Stimulated activated effector memory CD8-positive, alpha-beta T cell treated with anti-CD3 and anti-CD28 coated beads, Interleukin-12 subunit alpha, Interleukin-12 subunit beta, amount 100 ng/mL, for 72 hours (primary cell): ENCODE measurements around the gene NXPH3.

Source experiments
- ATAC-seq: fragments of 150-1000 bp; cut with Tn5 transposase; 2 replicates; pipeline ENCODE4 v1.10.0; 2021
- DNase-seq, 2 donors: peaks; one replicate each; pipeline ENCODE4 v3.0.0; 2021 to 2022; ENCODE audit warnings: low spot score in 2 of 2
- H3K27ac Mint-ChIP-seq: one replicate; pipeline ENCODE4 v1.8.0; 2022; ENCODE audit warnings: mild to moderate bottlenecking, mixed read lengths
- H3K36me3 Mint-ChIP-seq: one replicate; pipeline ENCODE4 v1.8.0; 2022; ENCODE audit warnings: mild to moderate bottlenecking, mixed read lengths
- H3K4me1 Mint-ChIP-seq: one replicate; pipeline ENCODE4 v1.8.0; 2022; ENCODE audit warnings: mixed read lengths
- H3K4me3 Mint-ChIP-seq: one replicate; pipeline ENCODE4 v1.8.0; 2022; ENCODE audit warnings: mild to moderate bottlenecking, mixed read lengths
- H3K9me3 Mint-ChIP-seq: one replicate; pipeline ENCODE4 v1.8.0; 2022; ENCODE audit warnings: mixed read lengths

Gene NXPH3

DNA sequence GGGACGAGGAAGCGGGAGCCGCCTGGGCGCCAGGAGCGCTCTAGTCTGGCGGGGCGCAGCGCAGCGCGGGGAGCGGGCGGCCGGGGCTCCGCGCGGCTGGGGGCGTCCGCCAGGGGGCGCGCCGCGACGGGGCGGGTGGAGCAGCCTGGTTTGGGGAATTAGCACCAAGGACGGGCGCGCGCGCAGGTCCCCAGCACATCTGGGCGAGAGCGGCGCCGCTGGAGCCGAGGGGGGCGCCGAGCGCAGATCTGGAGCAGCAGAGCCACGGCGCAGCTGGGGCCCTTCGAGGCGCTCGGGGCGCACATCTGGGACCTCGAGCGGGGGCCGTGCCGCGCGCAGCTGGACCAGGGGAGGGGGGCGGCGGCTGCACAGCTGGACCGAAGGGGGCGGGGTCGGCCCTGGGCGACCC lies at the start of gene NXPH3:
TSS of gene NXPH3 (plus strand) at position 193 of the 409 bp plus-strand sequence. CDS start 349 bp downstream, outside the sequence.
- ATAC-seq, result peak; percentile 81
- DNase-seq, result peak; percentile 73 to 82
- H3K27ac Mint-ChIP-seq, result no peak within 1 kb of the TSS
- no peaks in the 10 kb centered on the region for H3K36me3 Mint-ChIP-seq
- no peaks in the 10 kb centered on the region for H3K9me3 Mint-ChIP-seq
- H3K4me3 Mint-ChIP-seq, result peak within 1 kb of the TSS; percentile 65
- H3K4me1 Mint-ChIP-seq, result peaks cover 22% of the 10 kb centered on the region

DNA sequence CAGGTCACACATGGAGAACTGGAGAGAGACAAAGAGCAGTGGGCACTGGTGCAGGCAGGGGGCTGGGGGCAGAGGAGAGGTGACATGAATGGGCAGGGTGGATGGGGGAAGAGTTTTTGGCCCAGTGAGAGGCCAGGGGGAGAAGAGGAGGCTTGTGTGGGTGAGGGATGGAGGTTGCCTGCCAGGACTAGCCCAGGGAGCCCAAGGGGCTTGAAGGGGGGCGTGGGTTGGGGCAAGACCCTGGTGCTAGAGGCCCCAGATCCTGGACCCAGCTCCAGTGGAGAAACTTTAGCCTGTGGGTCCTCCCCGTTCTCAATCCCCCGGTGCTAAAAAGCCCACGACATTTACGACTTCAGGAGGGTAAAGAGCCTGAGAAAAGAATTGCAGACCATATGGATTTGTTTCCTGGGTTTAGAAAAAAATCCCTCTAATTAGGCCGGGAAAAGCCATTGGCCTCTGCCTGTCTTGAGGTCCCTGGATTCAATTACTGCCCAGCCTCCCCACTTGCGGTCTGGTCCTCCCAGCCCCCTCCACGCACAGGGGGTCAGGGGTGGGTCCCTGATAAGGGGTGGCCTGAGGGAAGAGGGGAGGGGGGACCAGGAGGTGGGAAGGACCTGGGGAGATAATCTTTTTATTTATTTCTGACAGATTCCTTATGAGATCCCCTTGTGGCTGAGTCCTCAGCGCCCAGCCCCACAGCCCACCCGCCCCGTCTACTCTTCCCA lies 47.6 kb upstream of the NXPH3 start:
- Mint-ChIP-seq H3K9me3 (no peaks in the 10 kb centered on the region), H3K4me1 (peaks cover 6% of the 10 kb centered on the region), H3K27ac (no peak overlapping the region), H3K4me3 (no peak overlapping the region), H3K36me3 (no peaks in the 10 kb centered on the region)
- DNase-seq (no peak), ATAC-seq (no peak)

DNA sequence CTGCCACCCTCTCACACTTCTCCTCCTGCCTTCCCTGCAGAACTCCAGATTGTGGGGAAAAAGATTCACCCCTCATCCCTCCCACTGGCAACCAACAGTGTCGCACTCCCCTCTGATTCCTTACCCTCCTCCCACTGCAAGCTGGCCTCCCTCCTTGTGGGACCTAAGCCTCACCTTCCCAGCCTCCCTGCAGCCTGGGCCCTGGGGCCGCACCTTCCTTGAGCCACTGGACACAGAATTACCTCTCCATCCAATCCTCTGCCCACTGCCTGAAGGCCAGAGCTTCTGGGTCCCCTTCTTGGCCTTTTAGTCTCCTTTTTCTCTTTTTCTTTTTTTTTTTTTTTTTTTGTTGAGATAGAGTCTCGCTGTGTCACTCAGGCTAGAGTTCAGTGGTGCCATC lies 46.7 kb upstream of the NXPH3 start:
- no peaks in the 10 kb centered on the region for H3K9me3 Mint-ChIP-seq
- H3K27ac Mint-ChIP-seq, result no peak overlapping the region
- ATAC-seq (no peak), DNase-seq (no peak)
- no peak overlapping the region for H3K4me3 Mint-ChIP-seq
- H3K4me1 Mint-ChIP-seq, result no peaks in the 10 kb centered on the region
- no peaks in the 10 kb centered on the region for H3K36me3 Mint-ChIP-seq

DNA sequence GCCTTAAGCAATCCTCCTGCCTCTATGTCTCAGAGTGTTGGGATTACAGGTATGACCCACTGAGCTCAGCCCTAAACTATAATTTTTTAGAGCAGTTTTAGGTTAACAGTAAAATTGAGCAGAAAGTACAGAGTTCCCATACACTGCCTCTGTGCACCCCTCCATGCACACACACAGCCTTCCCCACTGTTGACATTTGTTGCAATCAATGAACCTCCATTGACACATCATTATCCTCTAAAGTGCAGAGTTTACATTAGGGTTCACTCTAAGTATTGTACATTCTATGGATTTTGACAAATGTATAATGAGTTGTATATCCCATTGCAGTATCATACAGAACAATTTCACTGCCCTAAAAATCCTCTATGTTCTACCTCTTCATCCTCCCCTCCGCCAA lies 45.6 kb upstream of the NXPH3 start:
- H3K36me3 Mint-ChIP-seq, result no peaks in the 10 kb centered on the region
- no peak for ATAC-seq

DNA sequence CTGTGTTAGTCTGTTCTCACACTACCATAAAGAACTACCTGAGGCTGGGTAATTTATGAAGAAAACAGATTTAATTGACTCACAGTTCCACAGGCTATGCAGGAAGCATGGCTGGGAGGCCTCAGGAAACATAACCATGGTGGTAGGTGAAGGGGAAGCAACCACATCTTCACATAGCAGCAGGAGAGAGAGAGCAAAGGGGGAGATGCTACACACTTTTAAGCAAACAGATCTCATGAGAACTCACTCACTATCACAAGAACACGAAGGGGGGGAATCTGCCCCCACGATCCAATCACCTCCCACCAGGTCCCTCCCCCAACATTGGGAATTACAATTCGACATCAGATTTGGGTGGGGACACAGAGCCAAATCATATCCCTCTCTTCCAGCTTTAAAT lies 31.8 kb upstream of the NXPH3 start:
- Mint-ChIP-seq H3K4me1 (no peaks in the 10 kb centered on the region), H3K27ac (no peak overlapping the region), H3K4me3 (no peak overlapping the region), H3K36me3 (no peaks in the 10 kb centered on the region), H3K9me3 (no peaks in the 10 kb centered on the region)
- DNase-seq (no peak), ATAC-seq (no peak)

More for the DNA sequence above, 45.6 kb upstream of the NXPH3 start:
- H3K4me3 Mint-ChIP-seq, result no peak overlapping the region
- no peaks in the 10 kb centered on the region for H3K9me3 Mint-ChIP-seq
- DNase-seq, result no peak
- H3K4me1 Mint-ChIP-seq, result no peaks in the 10 kb centered on the region
- no peak overlapping the region for H3K27ac Mint-ChIP-seq

DNA sequence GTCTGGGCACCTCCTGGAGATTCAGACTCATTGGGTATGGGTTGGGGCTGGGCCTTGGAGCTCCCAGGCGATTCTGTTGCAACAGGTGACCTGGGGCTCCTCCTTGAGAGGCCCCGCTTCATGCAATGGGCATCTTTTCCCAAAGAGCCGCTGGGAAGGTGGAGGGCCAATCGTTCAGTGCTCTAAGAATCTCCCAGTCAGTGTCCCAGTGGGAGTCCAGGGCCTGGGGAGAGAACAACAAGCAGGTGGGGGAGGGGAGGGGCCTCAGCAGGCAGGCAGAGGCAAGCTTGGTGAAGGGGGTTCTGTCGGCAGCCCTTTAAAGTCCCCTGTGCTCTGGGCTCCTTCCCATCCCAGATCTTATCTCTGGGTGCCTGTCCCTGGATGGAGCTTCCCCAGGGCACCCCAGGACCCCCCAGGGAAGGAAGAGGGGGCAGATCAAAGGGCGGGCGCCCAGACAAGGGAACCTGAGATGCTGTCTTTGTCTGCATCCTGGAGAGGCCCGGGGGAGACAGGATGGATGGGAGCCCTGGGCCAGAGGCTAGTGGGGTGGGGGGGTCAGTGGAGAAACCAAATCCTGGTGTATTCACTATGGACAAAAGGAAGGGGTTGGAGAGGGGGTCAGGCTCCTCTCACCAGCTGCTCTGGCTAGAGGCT lies 30.5 kb upstream of the NXPH3 start:
- Mint-ChIP-seq H3K36me3 (no peaks in the 10 kb centered on the region), H3K4me3 (no peak overlapping the region), H3K27ac (no peak overlapping the region), H3K4me1 (no peaks in the 10 kb centered on the region), H3K9me3 (no peaks in the 10 kb centered on the region)
- ATAC-seq (no peak), DNase-seq (no peak)

DNA sequence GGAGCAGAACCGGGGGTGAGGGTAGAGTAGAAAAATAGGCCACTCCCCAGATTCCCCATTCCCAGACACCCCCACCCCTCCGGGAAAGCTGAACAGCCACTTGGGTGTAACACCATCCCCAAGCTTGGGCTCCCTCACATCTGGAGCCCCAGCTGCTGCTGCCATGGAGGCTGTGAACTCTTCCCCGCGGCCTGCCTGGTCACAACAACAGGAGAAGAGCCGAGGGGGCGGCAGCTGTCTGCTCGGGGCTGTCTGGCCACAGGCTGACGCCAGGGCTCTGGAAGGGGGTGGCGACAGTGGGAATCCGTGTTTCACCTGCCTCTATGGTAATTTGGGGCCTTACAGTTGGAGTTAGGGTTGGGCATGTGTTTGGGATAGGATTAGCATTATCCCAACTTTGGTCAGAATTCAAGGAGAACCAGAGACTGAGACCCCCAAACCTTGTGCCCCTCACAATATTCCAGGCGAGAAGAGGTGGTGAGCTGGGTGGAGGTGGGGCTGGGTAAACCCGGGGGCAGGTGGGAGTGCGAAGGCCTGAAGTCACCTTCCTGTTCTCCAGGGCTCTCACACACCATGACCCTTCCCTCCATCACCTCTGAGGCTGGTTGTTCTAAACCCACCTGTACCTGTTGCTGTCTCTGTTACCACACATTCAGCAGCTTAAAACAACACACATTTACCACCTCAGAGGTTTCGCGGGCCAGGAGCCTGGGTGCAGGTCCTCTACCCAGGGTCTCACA lies 29.7 kb upstream of the NXPH3 start:
- H3K36me3 Mint-ChIP-seq, result no peaks in the 10 kb centered on the region
- DNase-seq (no peak), ATAC-seq (no peak)
- no peak overlapping the region for H3K27ac Mint-ChIP-seq
- H3K9me3 Mint-ChIP-seq, result no peaks in the 10 kb centered on the region
- no peaks in the 10 kb centered on the region for H3K4me1 Mint-ChIP-seq
- no peak overlapping the region for H3K4me3 Mint-ChIP-seq

DNA sequence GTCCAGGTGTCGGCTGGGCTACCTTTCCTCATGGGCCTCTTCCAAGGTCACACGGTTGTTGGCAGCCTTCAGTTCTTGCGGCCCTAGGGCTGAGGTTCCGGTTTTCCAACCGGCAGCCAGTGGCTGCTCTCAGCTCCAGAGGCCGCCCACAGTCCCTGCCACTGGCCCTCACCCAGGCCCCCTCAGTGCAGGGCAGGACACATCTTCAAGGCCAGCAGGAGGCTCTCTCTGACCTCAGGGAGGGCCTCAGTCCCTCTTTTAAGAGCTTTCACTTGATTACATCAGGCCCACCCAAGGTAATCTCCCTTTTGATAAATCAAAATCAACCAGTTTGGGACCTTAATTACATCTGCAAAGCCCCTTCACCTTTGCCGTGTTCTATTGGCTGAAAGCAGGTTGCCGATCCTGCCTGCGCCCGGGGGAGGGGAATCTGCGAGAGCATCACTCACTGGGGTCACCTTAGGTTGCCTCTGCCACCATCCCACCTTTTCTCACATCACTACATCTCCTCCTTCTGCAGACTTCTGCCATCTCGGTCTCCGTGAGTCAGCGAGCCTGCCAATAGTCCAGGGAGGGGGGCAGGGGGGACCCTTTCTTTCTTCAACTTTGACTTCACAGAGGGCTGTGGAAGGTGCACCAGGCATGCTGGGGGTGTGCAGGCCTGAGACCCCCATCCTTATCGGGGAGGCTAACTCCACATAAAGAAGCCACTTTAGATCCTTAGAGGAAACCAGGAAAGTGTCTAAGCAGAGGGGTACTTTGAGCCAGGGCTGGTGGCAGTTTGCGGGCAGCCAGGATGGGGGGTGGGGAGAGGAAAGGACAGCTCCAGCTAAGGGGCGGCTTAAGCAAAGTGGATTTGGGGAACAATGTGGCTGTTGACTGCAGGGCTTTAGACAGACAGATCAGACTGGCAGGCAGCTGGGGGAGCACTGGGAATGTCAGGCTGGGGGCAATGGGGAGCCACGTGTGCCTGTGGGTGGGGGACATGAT lies 28.8 kb upstream of the NXPH3 start:
- no peak overlapping the region for H3K4me3 Mint-ChIP-seq
- no peak for DNase-seq
- H3K4me1 Mint-ChIP-seq, result no peaks in the 10 kb centered on the region
- peak overlapping the region; percentile 78 for H3K27ac Mint-ChIP-seq
- no peaks in the 10 kb centered on the region for H3K9me3 Mint-ChIP-seq
- no peak for ATAC-seq
- no peaks in the 10 kb centered on the region for H3K36me3 Mint-ChIP-seq

DNA sequence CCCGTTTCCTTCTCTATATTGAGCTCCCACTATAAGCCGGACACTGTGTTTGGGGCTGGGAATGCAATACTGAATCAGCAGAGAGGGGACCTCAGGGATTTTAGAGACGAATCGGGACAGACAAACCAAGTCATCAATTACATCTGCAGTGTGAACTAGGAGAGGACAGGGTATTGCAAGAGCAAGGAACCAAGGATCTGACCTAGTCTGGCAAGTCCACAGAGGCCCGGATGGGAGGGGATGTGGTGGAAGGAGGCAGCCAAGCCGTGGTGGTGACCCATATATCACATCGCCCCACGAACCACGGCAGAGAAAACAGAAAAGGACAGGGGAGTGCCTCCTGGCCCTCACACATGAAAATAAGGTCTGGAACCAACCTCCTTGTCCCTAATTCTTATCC lies 28.1 kb upstream of the NXPH3 start:
- H3K4me1 Mint-ChIP-seq, result no peaks in the 10 kb centered on the region
- H3K9me3 Mint-ChIP-seq, result no peaks in the 10 kb centered on the region
- DNase-seq, result no peak
- H3K27ac Mint-ChIP-seq, result peak overlapping the region; percentile 78
- no peak for ATAC-seq
- H3K36me3 Mint-ChIP-seq, result no peaks in the 10 kb centered on the region
- H3K4me3 Mint-ChIP-seq, result no peak overlapping the region

DNA sequence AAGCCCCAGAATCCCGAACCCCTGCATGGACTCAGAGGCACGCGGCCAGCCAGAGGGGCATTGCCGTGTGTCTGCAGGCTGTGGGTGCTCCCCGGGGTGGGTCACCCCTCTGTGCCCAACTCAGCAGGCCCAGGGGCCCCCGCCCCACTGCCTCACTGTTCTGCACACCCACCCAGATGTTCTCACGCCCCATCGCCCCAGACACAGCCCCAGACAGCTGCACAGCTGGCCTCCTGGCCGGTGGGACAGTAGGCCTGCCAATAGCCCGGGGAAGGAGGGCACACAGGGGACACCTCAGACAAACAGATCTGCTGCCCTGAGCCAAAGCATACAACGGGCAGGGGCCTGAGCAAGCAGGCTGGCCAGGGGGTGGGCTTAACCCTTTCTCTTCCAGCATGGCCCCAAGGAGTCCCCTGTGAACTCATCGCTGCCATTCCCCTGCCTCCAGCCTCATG lies 27.6 kb upstream of the NXPH3 start:
- no peak overlapping the region for H3K27ac Mint-ChIP-seq
- no peak for DNase-seq
- no peak for ATAC-seq
- H3K36me3 Mint-ChIP-seq, result no peaks in the 10 kb centered on the region
- no peaks in the 10 kb centered on the region for H3K9me3 Mint-ChIP-seq
- H3K4me1 Mint-ChIP-seq, result no peaks in the 10 kb centered on the region
- no peak overlapping the region for H3K4me3 Mint-ChIP-seq

DNA sequence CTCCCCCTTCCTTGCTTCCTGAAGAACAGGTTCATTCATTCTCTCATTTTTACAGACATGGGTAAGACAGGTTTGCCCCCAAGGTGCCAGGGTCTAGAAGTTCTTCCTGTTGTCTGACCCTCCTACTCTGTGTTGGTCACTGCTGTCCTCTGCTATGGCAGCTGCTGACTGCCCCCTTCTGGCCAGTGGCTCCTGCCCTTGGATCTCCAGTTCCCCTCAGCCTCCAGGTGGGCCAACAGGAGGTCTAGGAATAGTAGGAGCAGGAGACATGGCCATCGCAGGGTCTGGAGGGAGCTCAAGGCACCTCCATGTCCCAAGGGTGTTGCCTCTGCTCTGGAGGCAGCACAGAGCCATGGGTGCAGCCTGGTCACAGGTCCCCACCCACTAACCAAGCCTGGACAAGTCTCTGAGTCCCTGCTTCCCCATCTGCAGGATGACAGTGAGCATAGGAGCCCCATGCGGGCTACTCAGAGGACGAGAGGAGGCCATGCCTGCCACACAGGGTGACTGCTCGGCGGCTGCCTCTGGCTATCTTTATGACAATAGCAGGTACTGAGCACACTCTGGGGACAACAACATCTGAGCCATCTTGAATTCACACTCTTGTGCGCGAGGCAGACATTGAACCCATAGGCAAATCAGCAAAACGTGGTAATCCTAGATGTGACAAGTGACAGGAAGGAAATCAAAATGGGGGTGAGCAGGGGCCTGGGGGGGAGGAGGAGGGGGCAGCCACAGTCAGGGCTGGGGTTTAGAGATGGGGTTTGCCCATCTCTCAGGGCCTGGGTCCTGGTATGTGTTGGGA lies 27.0 kb upstream of the NXPH3 start:
- ATAC-seq, result peak; percentile 19
- DNase-seq, result no peak
- no peaks in the 10 kb centered on the region for H3K4me1 Mint-ChIP-seq
- no peak overlapping the region for H3K4me3 Mint-ChIP-seq
- H3K27ac Mint-ChIP-seq, result peak overlapping the region; percentile 83
- H3K36me3 Mint-ChIP-seq, result no peaks in the 10 kb centered on the region
- H3K9me3 Mint-ChIP-seq, result no peaks in the 10 kb centered on the region

DNA sequence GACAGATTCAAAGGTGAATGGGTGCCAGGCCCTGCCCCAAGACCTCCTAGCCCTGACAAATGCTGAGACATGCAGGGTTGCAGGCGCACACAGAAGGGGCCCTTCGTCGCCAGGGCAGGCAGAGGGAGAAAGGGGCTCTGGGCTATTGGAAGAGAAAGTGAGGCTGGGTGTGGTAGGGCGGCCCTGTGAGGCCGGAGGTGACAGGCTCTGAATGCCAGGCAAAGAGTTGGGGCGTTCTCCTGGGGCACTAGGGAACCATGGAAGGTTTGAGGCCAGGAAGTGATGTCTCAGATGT lies 26.4 kb upstream of the NXPH3 start:
- no peaks in the 10 kb centered on the region for H3K9me3 Mint-ChIP-seq
- ATAC-seq (no peak), DNase-seq (no peak)
- H3K27ac Mint-ChIP-seq, result peak overlapping the region; percentile 83
- no peaks in the 10 kb centered on the region for H3K36me3 Mint-ChIP-seq
- H3K4me1 Mint-ChIP-seq, result no peaks in the 10 kb centered on the region
- no peak overlapping the region for H3K4me3 Mint-ChIP-seq

DNA sequence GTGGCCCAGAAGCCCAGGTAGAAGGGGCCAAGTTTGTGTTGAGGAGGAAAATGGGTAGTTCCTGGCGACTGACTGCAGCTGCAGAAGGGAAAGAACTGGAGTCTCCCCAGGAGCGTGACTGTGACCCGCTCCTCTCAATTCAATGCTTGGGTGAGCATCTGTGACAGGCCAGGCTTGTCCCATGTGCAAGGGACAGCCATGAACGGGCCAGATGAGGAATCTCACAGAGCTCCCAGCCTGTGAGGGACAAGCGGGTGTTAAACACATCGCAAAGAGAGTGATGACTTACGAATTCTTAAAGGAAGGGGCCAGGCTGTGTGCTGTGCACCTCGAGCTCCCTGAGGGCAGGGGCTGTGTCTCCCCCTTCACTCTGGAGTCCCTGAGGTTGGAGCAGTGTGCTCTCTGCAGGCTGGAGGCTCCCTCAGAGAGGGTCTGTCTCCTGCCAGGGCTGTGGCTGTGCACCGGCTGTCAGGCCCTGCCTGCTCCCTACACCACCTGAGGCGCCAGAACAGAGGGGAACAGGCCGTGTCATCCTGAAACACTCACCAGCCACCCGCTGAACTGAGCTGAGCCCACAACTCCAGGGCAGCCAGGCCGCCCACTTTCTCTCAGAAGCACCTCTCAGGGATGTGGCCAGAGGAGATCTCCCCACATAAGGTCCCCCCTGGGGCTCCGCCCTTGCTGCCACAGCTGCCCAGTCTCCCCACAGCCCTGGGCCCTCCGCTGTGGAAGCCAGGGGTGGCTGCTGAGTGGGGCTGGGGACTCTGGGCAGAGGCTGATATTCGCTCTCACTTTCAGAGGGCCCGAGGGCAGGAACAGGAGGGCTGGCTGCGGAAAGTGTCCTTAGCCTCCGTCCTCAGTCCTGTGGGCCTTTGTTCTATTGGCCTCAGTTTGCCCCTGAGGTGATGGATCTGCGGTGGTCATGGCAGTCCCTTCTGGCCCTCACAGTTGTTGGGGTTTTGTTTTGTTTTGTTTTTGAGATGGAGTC lies 25.7 kb upstream of the NXPH3 start:
- Mint-ChIP-seq H3K4me1 (no peaks in the 10 kb centered on the region), H3K4me3 (no peak overlapping the region), H3K27ac (peak overlapping the region; percentile 83), H3K9me3 (no peaks in the 10 kb centered on the region), H3K36me3 (no peaks in the 10 kb centered on the region)
- no peak for DNase-seq
- no peak for ATAC-seq
